Endothelial cell of umbilical vein (primary cell): Measurements from ENCODE around the gene MARCHF6. TPM values are rescaled to one million over a fixed set of nuclear protein-coding genes. Genes with fewer than 3 reads are reported as not detected.

Source experiments
- BruUV-seq: library from RNA; stranded (reverse); fragments of 400-500 nt; replicated peaks from 2 replicates; lab custom pipeline; 2021; lab: Mats Ljungman, UMichigan
- CTCF ChIA-PET: fragments of 300-600, 350-600 bp; sonication (Branson Sonifier 250); formaldehyde crosslinking; loops from one replicate; lab custom pipeline; 2021; ENCODE audit warnings: antibody characterized with exemption, inconsistent platforms; lab: Charles Lee
- POLR2A ChIA-PET: fragments of 300-600, 350-600 bp; sonication (Branson Sonifier 250); formaldehyde crosslinking; loops from one replicate; lab custom pipeline; 2021; ENCODE audit warnings: antibody characterized with exemption, inconsistent platforms; lab: Charles Lee
- DNase-seq: peaks from one replicate; pipeline ENCODE4 v3.0.0-alpha.2; 2011; ENCODE audit warnings: low read depth, low spot score
- FAIRE-seq: peaks from 2 replicates; lab custom pipeline; 2011; peaks lifted over from hg19 to GRCh38; lab: Jason Lieb, UNC
- H2AFZ ChIP-seq: 2 replicates; pipeline ENCODE4 v1.6.0; 2012; ENCODE audit warnings: low read depth, low read length, control low read depth, inconsistent platforms
- H3K27ac ChIP-seq: 2 replicates; pipeline ENCODE4 v1.5.1; 2011; ENCODE audit warnings: low read depth, mild to moderate bottlenecking, control low read depth, low read length, moderate library complexity; ENCODE audit not compliant: insufficient read depth
- H3K27me3 ChIP-seq, 2 experiments: 2 replicates each; pipeline versions ENCODE4 v1.6.0 to v1.6.1; 2011; ENCODE audit warnings: low read length in 2 of 2, mixed read lengths in 1 of 2; ENCODE audit not compliant: control insufficient read depth in 2 of 2, insufficient read depth in 2 of 2
- H3K36me3 ChIP-seq, 2 experiments: 2 replicates in 1 of 2; 3 replicates in 1 of 2; pipeline ENCODE4 v1.5.1; 2011; ENCODE audit warnings: low read length in 2 of 2, mild to moderate bottlenecking in 1 of 2, moderate library complexity in 1 of 2; ENCODE audit not compliant: control insufficient read depth in 2 of 2, insufficient read depth in 2 of 2; ENCODE audit errors: extremely low read depth in 1 of 2
- H3K4me1 ChIP-seq: 3 replicates; pipeline ENCODE4 v1.5.1; 2011; ENCODE audit warnings: mild to moderate bottlenecking, low read length; ENCODE audit not compliant: control insufficient read depth, insufficient read depth; ENCODE audit errors: extremely low read depth
- H3K4me2 ChIP-seq: 2 replicates; pipeline ENCODE4 v1.6.1; 2011; ENCODE audit warnings: low read length, control low read depth, mixed read lengths; ENCODE audit not compliant: insufficient read depth
- H3K4me3 ChIP-seq, 3 experiments: fragments of 200-600 bp in 1 of 3; sonication (generic), shearing (Covaris generic) in 1 of 3; replicated peaks in 1 of 3; 2 replicates each; pipeline ENCODE4 v1.5.1; 2011 to 2016; ENCODE audit warnings: control low read depth in 3 of 3, low read length in 3 of 3, mild to moderate bottlenecking in 2 of 3, inconsistent platforms in 1 of 3, low read depth in 1 of 3, moderate library complexity in 1 of 3; ENCODE audit not compliant: insufficient read depth in 1 of 3
- H3K79me2 ChIP-seq: 2 replicates; pipeline ENCODE4 v1.6.0; 2012; ENCODE audit warnings: low read length, inconsistent platforms; ENCODE audit not compliant: control insufficient read depth, insufficient read depth
- H3K9ac ChIP-seq: replicated peaks from 2 replicates; pipeline ENCODE3; 2011; ENCODE audit warnings: low read length, control low read depth; ENCODE audit not compliant: insufficient read depth; ENCODE audit errors: extremely low read depth
- H3K9me1 ChIP-seq: replicated peaks from 3 replicates; pipeline ENCODE4 v1.6.0; 2011; ENCODE audit warnings: mild to moderate bottlenecking, low read length; ENCODE audit not compliant: control insufficient read depth, insufficient read depth; ENCODE audit errors: extremely low read depth
- H3K9me3 ChIP-seq: replicated peaks from 2 replicates; pipeline ENCODE4 v1.5.1; 2012; ENCODE audit warnings: low read length, inconsistent platforms; ENCODE audit not compliant: control insufficient read depth, insufficient read depth
- H4K20me1 ChIP-seq: replicated peaks from 2 replicates; pipeline ENCODE3; 2011; ENCODE audit warnings: mild to moderate bottlenecking, low read length; ENCODE audit not compliant: control insufficient read depth, insufficient read depth; ENCODE audit errors: extremely low read depth
- EZH2 ChIP-seq: IDR thresholded peaks from 2 replicates; pipeline ENCODE4 v1.6.1; 2012; ENCODE audit warnings: borderline replicate concordance, low read depth, mild to moderate bottlenecking, moderate library complexity, low read length, inconsistent platforms; ENCODE audit not compliant: severe bottlenecking
- MAX ChIP-seq: IDR thresholded peaks from 2 replicates; pipeline ENCODE4 v1.6.1; 2011; ENCODE audit not compliant: insufficient read depth, insufficient read length
- MYC ChIP-seq: IDR thresholded peaks from one replicate; pipeline ENCODE4 v1.6.1; 2011; ENCODE audit warnings: mild to moderate bottlenecking, low read depth, low read length
- POLR2AphosphoS5 ChIP-seq: IDR thresholded peaks from 2 replicates; pipeline ENCODE4 v1.6.1; 2012; ENCODE audit warnings: low read depth, mild to moderate bottlenecking, control low read depth, low read length, moderate library complexity; ENCODE audit not compliant: insufficient read depth
- dilution Hi-C: fragments of 300-500 bp; cut with MboI; formaldehyde crosslinking; loops from one replicate; pipeline ENCODE4 v1.15.0; 2019; ENCODE audit warnings: low sequenced_read_pairs; ENCODE audit not compliant: extremely low pct_ligation_motif_present
- intact Hi-C: fragments of 100-400 bp; cut with micrococcal nuclease; formaldehyde crosslinking; loops from one replicate; pipeline ENCODE4 v1.10.0; 2022
- polyA plus RNA-seq, 4 experiments: library from polyadenylated mRNA; depleted of rRNA in 3 of 4; stranded (reverse) in 3 of 4; unstranded in 1 of 4; fragments of >200 nt; gene quantifications; 2 replicates each; pipeline versions ENCODE4 v1.2.1 to v1.2.3, GENCODE V29; 2011 to 2012; ENCODE audit warnings: missing spikeins in 1 of 4
- total RNA-seq: library from RNA; stranded (reverse); gene quantifications from 2 replicates; pipeline ENCODE4 v1.2.3, GENCODE V29; 2021

The MARCHF6 gene
- total and polyA plus RNA-seq, 2 donors (not counting 3 experiments of a cell fraction or from before 2014, with no cell fraction given), result 108 to 112 TPM

GRCh38 chr5:10358999-10359398, 5.5 kb downstream of the MARCHF6 start:
- H3K27ac ChIP-seq, result no peak overlapping the region
- FAIRE-seq (no peak), DNase-seq (no peak)
- H3K4me2 ChIP-seq, result no peak overlapping the region
- H3K9ac ChIP-seq, result no peak overlapping the region
- TF ChIP-seq MYC (no peak), EZH2 (no peak), MAX (no peak)
- ChIA-PET POLR2A (no interaction called here), CTCF (interaction anchor here (0.9 to 4.5 kb wide), 6 partner anchors 9 to 75 kb away, joined by 3 to 18 read pairs (median 4); no protein-coding TSS in a partner anchor)
- intact Hi-C loops, result no loop called here
- H3K4me1 ChIP-seq, result peaks cover 10% of the 10 kb centered on the region
- dilution Hi-C loops, result no loop called here
- no peaks in the 10 kb centered on the region for H3K9me3 ChIP-seq
- no TSS peak for BruUV-seq
- no peaks in the 10 kb centered on the region for H3K27me3 ChIP-seq
- H2AFZ ChIP-seq, result no peak overlapping the region
- H3K36me3 ChIP-seq, result no peaks in the 10 kb centered on the region
- H3K9me1 ChIP-seq, result no peaks in the 10 kb centered on the region
- H3K79me2 ChIP-seq, result peaks cover 99% of the 10 kb centered on the region
- peaks cover 33% of the 10 kb centered on the region for H4K20me1 ChIP-seq
- H3K4me3 ChIP-seq, result no peak overlapping the region

- Histone ChIP-seq H3K4me1 (peaks cover 3% of the 10 kb centered on the region), H4K20me1 (peaks cover 30% of the 10 kb centered on the region), H3K9me1 (no peaks in the 10 kb centered on the region), H3K4me2 (no peak overlapping the region), H3K36me3 (no peaks in the 10 kb centered on the region), H3K27ac (no peak overlapping the region), H3K9me3 (no peaks in the 10 kb centered on the region), H2AFZ (no peak overlapping the region), H3K27me3 (no peaks in the 10 kb centered on the region), H3K9ac (no peak overlapping the region), H3K4me3 (no peak overlapping the region), H3K79me2 (peaks cover 97% of the 10 kb centered on the region)
- CTCF ChIA-PET, result interaction anchor here (4.5 kb wide), 1 partner anchor 77 kb away, joined by 18 read pairs; no protein-coding TSS in a partner anchor
- FAIRE-seq (no peak), DNase-seq (no peak)
- POLR2A ChIA-PET, result no interaction called here
- dilution Hi-C loops (no loop called here), intact Hi-C loops (no loop called here)
- no peak for TF ChIP-seq POLR2AphosphoS5
- no TSS peak for BruUV-seq
Observed at GRCh38 chr5:10360686-10361085, 7.2 kb downstream of the MARCHF6 start.
